ELF-1 (cell line): ENCODE results near the gene PLD2.
"Not testable (repeated sequence)": the region's sequence is repeated elsewhere in the genome, so short reads cannot be mapped to it uniquely, and the experiment has no call there.

ENCODE experiments used
- DNase-seq: peaks from one replicate; pipeline ENCODE4 v3.0.0-alpha.2; 2016; ENCODE audit warnings: low read depth, low spot score

The PLD2 gene

DNA sequence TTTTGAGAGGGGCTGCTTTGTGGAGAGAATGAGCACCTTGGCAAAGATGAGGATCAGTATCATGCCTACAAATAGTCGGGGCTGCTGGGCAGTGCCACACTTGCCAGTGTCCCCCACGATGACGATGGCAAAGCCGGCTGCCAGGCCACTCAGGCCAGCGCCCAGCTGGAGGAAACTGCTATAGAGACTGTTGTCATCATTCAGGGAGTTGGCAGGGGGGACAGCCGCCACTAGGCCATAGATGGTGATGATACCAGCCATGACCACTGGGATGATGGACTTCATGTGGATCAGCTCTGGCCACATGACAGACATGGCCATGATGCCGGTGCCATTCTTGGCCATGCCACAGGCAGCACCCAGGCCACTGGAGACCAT lies 50.0 kb downstream of the PLD2 start:
- no peak for DNase-seq

DNA sequence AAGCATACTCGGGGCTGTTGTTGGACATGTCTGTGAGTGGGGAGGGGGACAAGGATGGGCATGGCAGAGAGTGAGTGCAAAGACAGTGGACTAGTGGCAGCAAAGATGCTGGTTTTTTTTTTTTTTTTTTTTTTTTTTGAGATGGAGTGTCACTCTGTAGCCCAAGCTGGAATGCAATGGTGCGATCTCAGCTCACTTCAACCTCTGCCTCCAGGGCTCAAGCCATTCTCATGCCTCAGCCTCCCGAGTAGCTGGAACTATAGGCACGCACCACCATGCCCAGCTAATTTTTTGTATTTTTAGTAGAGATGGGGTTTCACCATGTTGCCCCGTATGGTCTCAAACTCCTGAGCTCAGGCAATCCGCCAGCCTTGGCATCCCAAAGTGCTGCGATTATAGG lies 50.4 kb downstream of the PLD2 start:
- DNase-seq = peak; percentile 42

DNA sequence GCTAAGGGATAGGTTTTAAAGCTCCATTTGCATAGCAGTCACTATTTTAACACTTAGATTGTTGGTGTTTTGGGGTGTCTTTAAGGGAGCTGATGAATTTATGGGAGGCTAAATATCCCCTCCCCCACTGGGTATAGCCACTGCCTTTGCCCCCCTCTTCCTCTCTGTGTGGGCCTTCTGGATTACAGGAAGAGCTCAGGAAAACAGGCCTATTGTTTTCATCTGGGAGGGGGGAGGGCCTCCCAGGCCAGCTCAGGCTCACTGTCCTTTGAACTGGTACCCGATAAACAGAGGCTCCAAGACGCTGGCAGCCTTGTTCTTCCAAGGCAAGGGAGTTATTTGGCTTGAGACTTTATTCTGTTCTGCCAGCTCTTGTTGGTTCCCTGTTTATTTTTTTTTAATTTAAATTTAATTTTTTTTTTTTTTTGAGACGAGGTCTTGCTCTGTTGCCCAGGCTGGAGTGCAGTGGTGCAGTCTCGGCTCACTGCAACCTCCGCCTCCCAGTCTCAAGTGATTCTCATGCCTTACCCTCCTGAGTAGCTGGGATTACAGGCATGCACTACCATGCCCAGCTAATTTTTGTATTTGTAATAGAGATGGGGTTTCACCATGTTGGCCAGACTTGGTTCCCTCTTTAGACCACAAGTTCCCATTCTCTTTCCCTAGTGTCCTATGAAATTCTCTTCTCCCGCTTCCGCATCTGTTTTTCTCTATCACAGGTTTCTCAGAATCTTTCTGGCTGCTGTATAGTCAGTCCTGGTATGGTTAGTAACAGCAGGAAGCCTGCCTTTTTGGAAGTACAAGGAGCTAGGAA lies 51.3 kb downstream of the PLD2 start:
- peak; percentile 59 for DNase-seq

DNA sequence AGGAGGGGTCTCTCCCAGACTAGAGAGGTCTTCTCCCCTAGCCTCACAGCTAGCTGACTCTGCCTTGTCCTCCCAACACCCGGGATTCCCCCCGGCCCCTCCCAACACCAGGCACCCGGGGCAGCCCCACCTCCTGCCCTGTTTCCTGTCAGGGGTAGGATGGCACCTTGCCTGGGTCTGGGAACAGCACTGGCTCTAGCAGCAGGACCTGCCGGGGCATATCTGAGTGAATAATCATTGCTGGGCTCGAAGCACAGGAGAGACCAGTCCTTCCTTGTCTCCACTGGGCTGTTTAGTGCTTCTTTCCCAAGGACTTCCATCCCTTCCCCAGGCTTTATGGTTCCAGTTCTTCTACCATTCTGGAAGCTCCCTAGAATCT lies 51.9 kb downstream of the PLD2 start:
- peak; percentile 54 for DNase-seq

DNA sequence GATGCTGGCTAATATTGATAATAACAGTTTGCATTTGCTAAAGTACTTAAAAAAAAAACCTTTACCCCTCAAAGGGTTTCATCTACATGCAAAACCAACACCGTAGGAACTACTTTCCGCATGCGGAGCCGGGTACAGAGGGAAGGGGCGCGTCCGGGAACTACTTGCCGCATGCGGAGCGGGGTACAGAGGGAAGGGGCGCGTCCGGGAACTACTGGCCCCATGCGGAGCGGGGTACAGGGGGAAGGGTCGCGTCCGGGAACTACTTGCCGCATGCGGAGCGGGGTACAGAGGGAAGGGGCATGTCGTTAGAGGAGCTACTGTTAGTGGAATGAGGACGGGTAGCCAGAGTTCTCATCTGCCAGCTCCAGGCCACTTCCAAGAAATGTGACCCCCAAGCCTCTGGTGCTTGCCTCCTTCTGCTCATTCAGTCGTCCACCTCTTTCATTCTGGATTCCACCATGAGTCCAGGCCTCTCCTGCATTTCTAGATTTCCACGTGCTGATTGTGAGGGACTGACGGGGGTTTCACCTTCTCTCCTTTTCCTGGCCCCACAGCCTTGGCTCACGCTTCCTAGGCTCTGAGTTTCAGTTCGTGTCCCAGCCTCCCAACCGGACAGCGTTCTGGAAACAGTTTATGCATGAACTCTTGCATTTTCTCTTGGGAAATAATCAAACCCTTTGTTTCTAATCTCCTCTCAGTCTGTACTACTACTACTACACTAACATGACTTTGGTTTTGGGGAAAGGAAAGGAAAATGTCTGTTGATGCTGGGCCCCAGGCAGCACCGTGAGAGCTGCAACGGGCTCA lies 53.1 kb downstream of the PLD2 start:
- no peak for DNase-seq

DNA sequence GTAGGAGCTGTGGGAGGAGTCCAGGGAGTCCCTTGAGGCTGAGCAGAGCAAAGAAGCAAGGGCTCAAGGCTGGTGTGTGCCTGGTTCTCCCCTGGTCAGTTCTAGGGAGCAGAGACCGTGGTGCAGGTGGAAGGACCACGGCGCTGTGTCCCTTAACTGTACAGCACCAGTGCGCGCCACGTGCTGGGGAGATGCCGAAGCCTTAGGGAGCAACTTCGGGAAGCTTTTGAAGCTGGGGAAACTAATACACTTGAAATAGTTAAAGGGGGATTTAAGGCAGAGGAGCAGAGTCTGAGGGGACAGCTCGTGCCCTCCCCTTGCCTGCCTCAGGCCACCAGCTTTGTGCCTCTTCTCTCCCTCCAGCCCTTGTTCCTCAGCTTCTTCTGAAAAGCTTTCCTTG lies 53.7 kb downstream of the PLD2 start:
- no peak for DNase-seq

DNA sequence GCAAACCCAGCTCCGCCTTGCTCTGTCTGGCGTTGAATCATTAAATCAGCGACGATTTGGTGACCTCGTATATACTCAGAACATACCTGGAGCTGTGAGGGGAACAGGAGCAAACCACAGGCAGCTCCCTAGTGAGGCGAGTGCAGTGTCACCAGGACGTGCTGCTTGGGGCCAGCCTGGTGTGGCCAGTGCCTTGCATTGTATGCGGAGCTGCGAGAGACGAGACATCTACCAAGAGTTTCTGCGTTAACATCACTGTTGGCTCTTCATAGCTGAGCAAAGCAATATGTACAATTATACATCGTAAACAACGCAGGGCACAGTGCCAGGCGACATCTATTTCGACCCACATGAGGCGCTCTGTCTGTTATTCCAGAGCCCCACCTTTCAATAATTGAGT lies 54.1 kb downstream of the PLD2 start:
- DNase-seq = no peak

DNA sequence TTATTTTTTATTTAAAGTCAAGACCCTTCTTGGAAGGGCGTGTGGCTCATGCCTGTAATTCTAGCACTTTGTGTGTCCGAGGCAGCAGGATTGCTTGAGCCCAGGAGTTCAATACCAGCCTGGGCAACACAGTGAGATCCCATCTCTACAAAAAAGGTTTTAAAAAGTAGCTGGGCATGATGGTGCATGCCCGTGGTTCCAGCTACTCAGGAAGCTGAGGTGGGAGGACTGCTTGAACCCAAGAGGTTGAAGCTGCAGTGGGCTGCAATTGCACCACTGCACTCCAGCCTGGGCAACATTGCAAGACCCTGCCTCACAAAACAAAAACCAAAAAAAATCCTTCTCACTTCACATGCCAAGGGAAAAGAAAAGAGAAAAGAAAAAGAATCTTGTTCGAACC lies 55.8 kb downstream of the PLD2 start:
- no peak for DNase-seq

- DNase-seq = no peak
These were observed 56.4 kb downstream of the PLD2 start for GRCh38 chr17:4863321-4863720.

- not testable (repeated sequence) for DNase-seq
These were observed 60.6 kb downstream of the PLD2 start for GRCh38 chr17:4867535-4867934.

GRCh38 chr17:4869058-4869998 lies 62.4 kb downstream of the PLD2 start:
- DNase-seq = not testable (repeated sequence)

DNA sequence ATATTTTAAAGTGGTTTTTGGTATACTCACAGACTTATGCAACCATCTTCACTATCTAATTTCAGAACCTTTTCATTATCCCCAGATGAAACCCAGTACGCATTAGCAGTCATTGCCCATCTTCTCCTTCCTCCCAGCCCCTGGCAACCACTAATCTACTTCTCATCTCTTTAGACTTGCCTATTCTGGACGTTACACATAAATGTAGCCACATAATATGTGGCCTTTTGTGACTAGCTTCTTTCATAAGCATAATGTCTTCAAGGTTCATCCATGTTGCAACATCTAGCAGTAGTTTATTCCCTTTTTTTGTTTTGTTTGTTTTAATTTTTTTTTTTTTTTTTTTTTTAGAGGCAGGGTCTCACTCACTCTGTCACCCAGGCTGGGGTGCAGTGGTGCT lies 63.9 kb downstream of the PLD2 start:
- DNase-seq = no peak

- DNase-seq = peak; percentile 24
These were observed 65.8 kb downstream of the PLD2 start for GRCh38 chr17:4872786-4873185.
